Stimulated activated naive CD8-positive, alpha-beta T cell treated with anti-CD3 and anti-CD28 coated beads, Interleukin-15, Interleukin-2, amounts not matched to agents 100 U/mL and 50 U/mL, for 24 hours (primary cell): ENCODE data around the gene CLIC6.
"Not testable (repeated sequence)": the region's sequence is repeated elsewhere in the genome, so short reads cannot be mapped to it uniquely, and the experiment has no call there.

Experiments
- ATAC-seq: fragments of 150-1000 bp; cut with Tn5 transposase; one replicate; pipeline ENCODE4 v1.10.0; 2021
- DNase-seq: peaks from one replicate; pipeline ENCODE4 v3.0.0; 2021

CLIC6 gene

GRCh38 chr21:34653522-34653921 lies 15.3 kb upstream of the CLIC6 start:
- no peak for ATAC-seq

GRCh38 chr21:34661848-34662247 lies 6.9 kb upstream of the CLIC6 start:
- ATAC-seq = no peak
- no peak for DNase-seq

More at GRCh38 chr21:34653522-34653921, 15.3 kb upstream of the CLIC6 start:
- DNase-seq = no peak

GRCh38 chr21:34667761-34668160 lies 1.0 kb upstream of the CLIC6 start:
- DNase-seq (no peak), ATAC-seq (no peak)

GRCh38 chr21:34669149-34669879 lies 520 bp downstream of the CLIC6 start:
- DNase-seq = peak; percentile 37
- peak; percentile 45 for ATAC-seq

GRCh38 chr21:34669880-34670219 lies 1.1 kb downstream of the CLIC6 start:
- ATAC-seq, DNase-seq: not testable (repeated sequence)

GRCh38 chr21:34670220-34670961 lies 1.6 kb downstream of the CLIC6 start:
- DNase-seq = peak; percentile 28
- peak; percentile 17 for ATAC-seq

GRCh38 chr21:34670962-34671348 lies 2.2 kb downstream of the CLIC6 start:
- no peak for ATAC-seq

GRCh38 chr21:34671462-34671861 lies 2.7 kb downstream of the CLIC6 start:
- DNase-seq (no peak), ATAC-seq (no peak)

More at GRCh38 chr21:34670962-34671348, 2.2 kb downstream of the CLIC6 start:
- no peak for DNase-seq

GRCh38 chr21:34671891-34672290 lies 3.1 kb downstream of the CLIC6 start:
- no peak for ATAC-seq
- no peak for DNase-seq

- ATAC-seq (no peak), DNase-seq (no peak)
These were observed 4.2 kb downstream of the CLIC6 start for GRCh38 chr21:34673006-34673405.

- DNase-seq (no peak), ATAC-seq (no peak)
These were observed 5.7 kb downstream of the CLIC6 start for GRCh38 chr21:34674468-34674867.

GRCh38 chr21:34675871-34676270 lies 7.1 kb downstream of the CLIC6 start:
- DNase-seq = no peak
- ATAC-seq = no peak

GRCh38 chr21:34679051-34679450 lies 10.3 kb downstream of the CLIC6 start:
- ATAC-seq (no peak), DNase-seq (no peak)

GRCh38 chr21:34684174-34684876 lies 15.5 kb downstream of the CLIC6 start:
- DNase-seq (no peak), ATAC-seq (no peak)

GRCh38 chr21:34687065-34687464 lies 18.3 kb downstream of the CLIC6 start:
- DNase-seq (no peak), ATAC-seq (no peak)

- ATAC-seq = no peak
- no peak for DNase-seq
These were observed 19.0 kb downstream of the CLIC6 start for GRCh38 chr21:34687745-34688144.

GRCh38 chr21:34688145-34688544 lies 19.4 kb downstream of the CLIC6 start:
- DNase-seq = no peak
- ATAC-seq = no peak

- ATAC-seq (no peak), DNase-seq (no peak)
These were observed 19.9 kb downstream of the CLIC6 start for GRCh38 chr21:34688715-34689114.

- DNase-seq (no peak), ATAC-seq (no peak)
These were observed 21.4 kb downstream of the CLIC6 start for GRCh38 chr21:34690041-34690792.

- DNase-seq (no peak), ATAC-seq (no peak)
These were observed 22.0 kb downstream of the CLIC6 start for GRCh38 chr21:34690793-34691175.

- DNase-seq (no peak), ATAC-seq (no peak)
These were observed 22.7 kb downstream of the CLIC6 start for GRCh38 chr21:34691390-34692032.

- DNase-seq = no peak
- no peak for ATAC-seq
These were observed 23.7 kb downstream of the CLIC6 start for GRCh38 chr21:34692458-34693020.
